Right renal cortex interstitium (tissue), 3 donors: ENCODE results near the gene PRX. TPM values are rescaled to one million over a fixed set of nuclear protein-coding genes. Genes with fewer than 3 reads are reported as not detected.
"Not testable (repeated sequence)": the region's sequence is repeated elsewhere in the genome, so short reads cannot be mapped to it uniquely, and the experiment has no call there.

Experiments
- DNase-seq, 3 donors: peaks; one replicate each; pipeline ENCODE4 v3.0.0-alpha.2; 2013; ENCODE audit warnings: low read depth in 3 of 3, low spot score in 2 of 3
- polyA plus RNA-seq, 3 donors: library from polyadenylated mRNA; unstranded; fragments of 120-200 nt; gene quantifications; one replicate each; pipeline ENCODE4 v1.2.1, GENCODE V29; 2013; ENCODE audit not compliant: insufficient read length in 3 of 3

The PRX gene
- polyA plus RNA-seq, 3 donors, result 10.6 to 11.9 (median 11.1) TPM

DNA sequence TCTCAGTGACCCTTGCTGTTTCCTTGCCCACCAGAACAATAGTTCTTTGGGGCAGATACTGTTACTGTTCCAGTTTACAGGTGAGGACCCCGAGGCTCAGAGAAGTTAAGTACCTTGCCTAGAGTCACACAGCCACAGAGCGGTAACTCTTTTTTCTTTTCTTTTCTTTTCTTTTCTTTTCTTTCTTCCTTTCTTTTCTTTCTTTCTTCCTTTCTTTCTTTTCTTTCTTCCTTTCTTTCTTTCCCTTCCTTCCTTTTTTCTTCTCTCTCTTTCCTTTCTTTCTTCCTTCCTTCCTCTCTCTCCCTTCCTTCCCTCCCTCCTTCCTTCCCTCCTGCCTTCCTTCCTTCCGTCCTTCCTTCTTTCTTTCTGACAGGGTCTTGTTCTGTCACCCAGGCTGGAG, 4.9 kb upstream of the PRX start:
- DNase-seq, result no peak

DNA sequence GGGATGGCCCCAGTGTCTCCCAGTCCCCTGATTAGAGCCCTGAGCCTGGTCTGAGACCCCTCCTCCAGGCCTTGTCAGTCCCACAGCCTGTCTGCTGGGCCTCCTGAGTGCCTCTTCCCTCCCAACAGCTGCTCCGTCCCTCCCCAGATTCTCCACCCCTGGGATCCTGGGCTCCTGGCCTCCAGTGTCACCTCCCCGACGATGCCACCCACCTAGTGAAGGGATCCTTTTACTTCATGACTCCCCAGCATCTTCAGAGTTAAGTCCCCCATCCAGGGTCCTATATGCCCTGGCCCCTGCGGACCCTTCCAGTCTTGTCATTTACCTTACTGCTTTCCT, 4.4 kb upstream of the PRX start:
- no peak for DNase-seq

DNA sequence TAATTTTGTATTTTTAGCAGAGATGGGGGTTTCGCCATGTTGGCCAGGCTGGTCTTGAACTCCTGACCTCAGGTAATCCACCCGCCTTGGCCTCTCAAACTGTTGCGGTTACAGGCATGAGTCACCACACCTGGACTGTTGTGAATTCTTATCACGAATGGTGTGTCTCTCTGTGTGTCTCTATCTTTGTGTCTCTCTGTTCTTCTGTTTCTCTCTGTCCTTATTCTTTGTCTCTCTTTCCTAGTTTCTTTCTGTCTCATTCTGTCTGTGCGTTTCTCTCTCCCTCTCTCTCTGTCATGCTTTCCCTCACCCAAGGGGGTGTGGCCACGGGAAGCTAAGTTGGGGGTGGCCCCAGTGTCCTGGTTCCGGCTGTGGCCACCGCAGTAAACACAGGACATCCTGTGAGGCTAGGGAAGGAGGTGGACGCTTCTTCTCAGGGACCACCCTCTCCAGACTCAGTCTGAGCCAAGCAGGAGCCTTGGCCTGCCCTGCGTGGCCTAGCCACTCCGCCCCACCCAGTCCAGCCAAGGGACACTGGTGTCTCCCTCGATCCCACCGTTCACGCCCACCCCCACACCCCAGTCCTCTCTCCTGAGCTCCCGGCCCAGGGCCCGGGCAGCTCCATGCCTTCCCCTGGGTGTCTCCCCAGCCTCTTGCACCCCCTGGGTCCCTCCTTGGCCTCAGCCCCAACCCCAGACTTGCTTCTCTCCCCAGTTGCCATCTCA, 3.9 kb upstream of the PRX start:
- DNase-seq, result no peak

DNA sequence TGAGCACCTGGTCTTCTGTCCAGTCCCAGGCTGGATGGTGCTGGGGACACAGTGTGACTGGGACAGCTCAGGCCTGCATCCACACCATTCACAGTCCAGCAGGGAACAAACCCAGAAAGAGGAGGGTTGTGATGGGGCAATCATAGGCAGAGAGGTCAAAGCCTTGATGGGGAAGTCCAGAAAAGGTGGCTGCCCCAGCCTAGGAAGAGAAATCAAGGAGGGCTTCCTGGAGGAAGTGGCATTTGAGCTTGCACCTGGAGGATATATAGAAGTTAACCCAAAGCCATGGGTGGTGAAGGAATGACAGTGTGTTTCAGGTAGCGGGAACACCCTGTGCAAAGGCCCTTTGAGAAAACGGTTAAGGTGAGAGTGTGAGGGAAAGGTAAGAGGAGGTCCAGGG, 2.6 kb upstream of the PRX start:
- no peak for DNase-seq

DNA sequence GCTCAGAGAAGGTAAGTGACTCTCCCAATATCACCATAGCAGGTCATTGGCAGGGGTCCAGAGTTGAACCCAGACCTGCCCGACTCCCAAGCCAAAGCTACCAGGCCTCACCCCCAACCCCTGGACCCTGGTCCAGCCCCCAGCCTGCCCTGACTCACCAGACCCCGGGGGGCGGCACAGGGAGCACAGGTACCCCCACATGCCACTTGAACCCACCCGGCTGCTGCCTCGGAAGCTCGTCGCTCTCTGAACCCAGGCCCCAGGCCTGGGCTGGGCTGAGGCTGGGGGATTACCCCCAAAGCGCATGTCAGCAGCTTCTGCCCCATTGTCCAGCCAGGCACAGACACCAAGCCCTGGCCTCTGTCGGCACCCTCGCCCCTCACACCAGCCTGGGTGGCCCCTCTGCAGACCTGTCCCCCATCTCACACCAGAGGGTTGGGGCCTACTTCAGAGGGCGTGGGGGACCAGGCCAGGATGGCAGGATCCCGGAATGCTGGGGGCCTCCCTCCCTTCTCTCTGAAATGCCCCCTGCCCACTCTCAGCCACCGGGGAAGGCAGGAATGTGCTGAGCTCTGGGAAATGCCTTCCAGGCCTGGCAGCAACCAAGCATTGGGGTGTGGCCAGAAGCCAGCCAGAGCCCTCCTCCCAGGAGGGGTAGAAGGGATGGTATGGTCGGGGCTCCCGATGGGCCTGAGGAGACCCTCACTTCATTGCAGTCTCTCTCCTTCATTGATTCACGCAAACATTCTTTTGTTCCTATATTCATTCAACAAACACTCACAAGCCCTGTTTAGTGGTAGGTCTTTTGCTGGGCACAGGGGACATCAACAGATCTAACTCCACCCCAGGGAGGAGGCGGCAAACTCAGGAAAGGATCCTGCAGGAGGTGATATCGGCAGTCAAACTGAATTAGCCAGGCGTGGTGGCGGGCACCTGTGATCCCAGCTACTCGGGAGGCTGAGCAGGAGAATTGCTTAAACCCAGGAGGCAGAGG, 1.7 kb upstream of the PRX start:
- no peak for DNase-seq

DNA sequence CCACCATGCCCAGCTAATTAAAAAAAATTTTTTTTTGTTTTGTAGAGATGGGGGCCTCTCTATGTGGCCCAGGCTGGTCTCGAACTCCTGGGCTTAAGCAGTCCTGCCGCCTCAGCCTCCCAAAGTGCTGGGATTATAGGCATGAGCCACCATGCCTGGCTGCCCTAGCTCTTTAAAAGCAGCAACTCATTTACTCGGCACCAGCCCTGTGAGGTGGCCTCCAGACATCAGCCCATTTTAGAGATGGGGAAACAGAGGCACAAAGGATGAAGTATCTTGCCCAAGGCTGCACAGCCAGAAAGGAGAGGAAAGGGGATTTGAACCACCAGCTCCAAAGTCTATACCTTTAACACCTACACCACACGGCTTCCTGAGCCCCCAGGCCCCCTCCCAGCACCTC, 312 bp downstream of the PRX start:
- no peak for DNase-seq

DNA sequence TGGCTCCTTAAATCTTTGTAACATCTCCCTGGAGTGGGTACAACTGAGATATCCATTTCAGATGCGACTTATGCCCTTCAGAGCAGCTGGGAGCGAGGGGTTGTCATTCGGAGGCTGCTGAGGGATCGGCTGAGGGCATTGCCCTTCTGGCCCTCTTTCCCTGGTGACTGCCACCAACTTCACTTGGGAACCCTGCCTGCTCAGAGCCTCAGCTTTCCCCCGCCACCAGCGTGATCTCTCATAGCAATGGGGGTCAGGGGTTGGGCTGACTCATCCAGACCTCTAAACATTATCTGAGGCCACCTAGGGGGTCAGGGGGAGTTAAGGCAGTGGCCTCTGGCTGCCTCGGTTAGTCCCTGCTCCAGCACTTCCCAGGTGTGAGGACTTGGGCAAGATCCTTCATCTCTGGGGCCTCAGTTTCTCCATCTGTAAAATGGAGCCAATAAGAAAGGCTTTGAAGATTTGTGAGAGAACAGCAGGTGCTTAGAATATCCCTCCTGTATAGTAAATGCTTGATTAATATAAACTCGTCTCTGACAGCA, 1.1 kb downstream of the PRX start:
- DNase-seq, result no peak

DNA sequence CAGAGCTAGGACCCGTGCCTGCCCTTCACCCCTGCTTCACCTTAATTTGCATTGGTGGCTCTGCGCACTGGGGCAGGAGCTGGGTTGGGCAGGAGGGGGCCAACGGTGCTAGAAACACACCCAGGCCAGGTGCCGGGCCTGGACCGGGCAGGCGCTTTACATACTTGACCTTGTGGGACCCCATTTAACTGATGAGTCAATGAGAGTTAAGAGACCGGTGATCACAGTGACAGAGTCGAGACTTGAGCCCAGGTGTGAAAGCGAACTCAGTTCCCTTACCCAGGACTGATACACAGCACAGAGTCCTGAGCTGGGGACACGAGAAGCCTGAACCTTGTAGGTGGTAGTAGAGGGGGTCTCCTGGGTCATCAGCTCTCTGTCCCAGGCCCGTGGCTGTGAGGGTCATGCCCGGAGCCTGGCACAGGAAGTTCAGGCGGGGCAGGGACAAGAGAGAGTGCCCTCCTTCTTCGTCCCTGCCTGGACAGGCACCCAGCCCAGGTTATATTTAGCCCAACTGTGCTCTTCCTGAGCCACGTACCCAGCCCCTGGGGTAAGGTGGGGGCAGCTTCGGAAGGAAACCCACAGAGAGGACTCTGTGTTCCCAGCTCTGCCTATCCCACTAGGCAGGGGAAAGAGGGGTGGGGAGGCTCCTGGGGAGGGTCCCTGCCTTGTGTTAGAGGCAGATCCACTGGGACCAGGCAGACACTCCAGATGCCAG, 1.9 kb downstream of the PRX start:
- DNase-seq, result no peak

DNA sequence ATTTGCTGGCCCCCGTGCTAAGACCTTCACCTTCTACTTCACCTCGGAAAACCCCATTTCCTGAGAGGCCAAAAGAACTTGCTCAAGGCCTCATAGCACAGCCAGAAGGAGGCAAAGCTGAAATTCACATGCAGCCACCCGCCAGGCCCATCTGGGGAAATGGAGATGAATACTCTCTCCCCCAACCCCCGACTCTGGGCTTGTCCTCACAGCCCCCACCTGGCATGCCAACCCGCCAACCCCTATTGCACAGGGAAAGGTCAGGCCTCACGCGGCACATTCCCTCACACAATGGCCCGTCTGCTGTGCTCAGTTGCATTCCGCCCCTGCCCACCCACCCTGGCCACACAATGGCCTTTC, 3.2 kb downstream of the PRX start:
- DNase-seq, result no peak

DNA sequence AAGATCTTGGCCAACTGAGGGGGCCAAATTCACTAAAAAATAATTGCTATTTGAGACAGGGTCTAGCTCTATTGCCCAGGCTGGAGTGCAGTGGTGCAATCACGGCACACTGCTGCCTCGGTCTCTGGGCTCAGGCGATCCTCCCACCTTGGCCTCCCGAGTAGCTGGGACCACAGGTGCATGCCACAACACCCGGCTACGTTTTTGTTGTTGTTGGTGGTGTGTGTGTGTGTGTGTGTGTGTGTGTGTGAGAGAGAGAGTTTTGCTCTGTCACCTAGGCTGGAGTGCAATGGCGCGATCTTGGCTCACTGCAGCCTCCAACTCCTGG, 4.6 kb downstream of the PRX start:
- DNase-seq, result not testable (repeated sequence)

DNA sequence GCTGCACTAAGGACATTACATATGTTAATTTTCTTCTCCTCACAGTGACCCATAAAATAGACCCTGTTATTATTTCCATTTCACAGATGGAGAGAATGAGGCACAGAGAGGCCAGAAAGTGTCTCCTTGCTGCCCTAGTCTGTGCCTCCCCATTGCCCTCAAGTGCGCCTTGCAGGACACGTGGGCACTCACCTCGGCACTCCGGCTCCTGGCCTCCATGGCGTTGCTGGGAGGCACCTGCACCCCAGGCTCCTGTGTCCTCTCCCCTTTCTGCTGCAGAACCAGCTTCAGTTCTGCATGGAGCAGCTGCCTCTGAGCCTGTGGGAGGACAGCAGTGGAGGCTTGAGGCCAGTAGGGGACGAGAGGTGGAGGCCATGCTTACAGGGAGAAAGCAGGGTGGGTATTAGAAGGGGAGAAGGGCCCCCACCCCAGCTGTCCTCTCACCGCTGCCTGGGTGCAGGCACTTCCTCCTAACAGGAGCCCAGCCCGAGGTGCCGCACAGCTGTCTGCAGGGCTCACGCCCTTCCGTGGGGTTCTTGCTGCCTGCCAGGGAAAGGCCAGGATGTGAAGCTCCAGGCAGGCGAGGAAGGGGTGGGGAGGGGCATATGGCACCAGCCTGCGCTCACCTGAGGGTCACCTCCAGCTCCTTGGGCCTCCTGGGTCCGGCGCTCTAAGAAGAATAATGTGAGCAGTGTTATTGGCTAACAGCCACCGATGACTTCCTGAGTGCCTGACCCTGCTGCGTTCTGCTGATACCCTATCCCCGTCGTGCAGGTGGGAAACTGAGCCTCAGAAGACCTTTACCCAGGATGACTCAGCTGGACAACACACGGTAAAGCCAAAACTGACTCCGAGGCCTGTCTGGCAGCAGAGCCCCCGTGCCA, 5.2 kb downstream of the PRX start:
- no peak for DNase-seq

DNA sequence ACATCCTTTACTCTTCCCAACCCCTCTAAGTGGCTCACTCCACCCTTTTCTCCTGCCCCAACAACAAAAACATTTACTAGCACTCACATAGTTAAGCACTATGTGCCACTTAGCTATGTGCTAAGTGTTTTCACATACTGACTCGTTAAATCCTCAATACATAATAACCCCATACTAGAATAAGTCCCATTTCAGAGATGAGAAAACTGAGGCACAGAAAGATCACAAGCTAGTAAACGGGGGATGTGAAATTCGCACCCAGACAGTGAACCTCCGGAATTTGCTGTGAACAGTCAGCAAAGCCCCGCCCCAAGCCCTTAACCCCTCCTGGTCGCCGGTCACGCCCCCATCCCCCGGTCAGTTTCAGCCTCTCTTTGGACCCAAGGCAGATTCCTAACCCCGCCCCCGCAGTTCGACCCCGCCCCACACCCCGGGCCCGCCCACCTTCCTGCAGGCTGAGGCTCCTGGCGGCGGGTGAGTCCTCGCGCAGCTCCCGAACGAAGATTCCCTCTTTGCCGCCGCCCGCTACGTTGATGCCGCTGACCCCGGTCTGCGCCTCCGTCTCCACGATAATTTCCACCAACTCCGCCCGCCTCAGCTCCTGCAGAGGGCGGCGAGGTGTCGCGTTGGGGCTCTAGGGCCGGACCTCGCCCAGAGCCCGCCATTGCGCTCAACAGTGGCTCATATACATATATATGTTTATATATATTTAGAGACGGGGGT, 9.8 kb downstream of the PRX start:
- DNase-seq, result peak in 1 of 3 donors; percentile 61

DNA sequence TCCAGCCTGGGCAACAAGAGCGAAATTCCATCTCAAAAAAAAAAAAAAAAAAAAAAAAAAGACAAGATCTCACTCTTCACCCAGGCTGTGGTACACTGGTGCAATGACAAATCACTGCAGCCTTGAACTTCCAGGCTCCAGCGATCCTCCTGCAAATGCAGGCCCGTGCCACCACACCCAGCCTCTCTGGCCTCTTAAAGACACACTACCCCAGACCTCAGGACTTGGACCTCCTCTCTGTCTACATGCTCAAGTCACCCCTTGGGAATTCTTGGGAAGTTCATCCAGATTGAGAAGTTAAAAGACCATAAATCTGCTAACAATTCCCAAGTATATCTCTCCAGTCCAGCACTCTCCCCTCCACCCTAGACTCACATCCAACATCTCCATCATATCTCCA, 12.6 kb downstream of the PRX start:
- DNase-seq, result no peak

DNA sequence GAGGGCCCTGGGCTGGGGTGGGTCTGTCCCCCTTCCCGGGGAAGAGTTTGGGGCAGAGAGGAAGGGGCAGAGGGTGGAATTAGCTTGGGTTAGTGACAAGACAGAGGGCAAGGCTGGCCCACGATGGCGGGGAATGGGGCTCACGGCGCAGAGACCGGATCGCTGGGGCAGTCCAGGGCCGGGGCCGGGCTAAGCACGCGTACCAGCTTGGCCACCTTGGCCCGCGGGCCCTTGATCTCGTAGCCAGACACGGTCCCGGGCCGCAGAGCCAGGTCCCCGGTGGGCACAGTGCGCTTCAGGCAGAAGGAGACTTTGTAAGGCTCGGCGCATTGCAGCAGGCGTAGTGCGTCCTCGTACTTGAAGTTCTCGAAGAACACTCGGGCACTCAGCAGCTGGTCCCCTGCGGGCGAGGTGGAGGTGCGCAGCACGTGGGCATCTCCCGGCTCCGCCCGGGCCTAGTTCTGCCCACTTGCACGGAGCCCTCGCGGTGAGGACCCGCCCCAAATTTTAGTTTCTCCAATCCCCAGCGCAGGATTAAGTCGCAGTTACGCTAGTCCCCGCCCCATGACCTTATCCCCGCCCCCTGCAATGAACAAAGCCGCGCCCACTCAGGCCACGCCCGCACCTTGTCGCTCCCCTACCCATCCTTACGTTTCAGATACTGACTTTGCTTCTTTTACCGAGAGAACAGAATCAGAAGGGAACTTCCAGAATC, 14.6 kb downstream of the PRX start:
- DNase-seq, result peak in 1 of 3 donors; percentile 35

DNA sequence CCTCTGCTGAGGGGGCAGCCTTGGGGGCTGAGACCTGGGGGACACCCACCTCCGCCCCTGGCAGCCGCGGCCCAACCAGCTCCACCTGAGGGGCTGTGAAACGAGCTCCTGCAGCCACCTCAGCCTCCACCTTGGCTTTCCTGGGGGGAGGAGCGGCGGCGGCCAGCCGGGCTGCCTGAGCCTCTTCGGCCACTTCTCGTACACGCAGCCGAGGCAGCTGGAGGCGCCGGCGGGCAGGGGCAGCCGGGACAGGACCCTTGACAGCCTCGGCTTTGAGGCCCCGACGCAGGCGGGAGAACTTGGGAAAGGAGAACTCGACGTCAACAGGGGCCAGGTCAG, 15.6 kb downstream of the PRX start:
- DNase-seq, result no peak

DNA sequence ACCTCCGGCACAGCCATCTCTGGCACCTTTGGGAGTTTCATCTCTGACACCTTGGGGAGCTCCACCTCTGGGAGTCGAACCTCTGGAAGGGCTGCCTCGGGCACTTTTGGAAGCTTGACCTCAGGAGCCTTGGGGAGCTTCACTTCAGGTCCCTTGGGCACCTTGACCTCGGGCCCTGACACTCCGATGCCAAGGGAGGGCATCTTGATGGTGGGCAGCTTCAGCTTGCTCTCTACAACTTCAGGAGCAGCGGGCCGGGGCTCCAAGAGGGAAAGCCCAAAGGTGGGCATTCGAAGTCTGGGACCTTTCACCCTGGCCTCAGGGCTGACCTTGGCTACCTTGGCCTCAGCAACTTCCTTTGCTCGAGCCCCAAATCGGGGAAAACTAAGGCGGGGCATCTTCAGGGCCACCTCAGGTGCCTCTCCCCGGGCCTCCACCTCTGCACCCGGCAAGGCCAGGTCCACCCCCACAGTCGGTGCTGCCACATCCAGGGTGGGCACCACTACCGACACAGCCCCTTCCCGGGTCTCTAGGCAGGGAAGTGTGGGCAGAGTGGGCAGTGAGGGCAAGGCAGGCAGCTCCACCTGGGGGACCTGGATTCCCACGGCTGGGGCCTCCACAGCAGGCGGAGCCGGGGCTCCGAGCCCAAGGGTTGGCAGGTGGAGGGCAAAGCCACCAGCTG, 16.2 kb downstream of the PRX start:
- no peak for DNase-seq

DNA sequence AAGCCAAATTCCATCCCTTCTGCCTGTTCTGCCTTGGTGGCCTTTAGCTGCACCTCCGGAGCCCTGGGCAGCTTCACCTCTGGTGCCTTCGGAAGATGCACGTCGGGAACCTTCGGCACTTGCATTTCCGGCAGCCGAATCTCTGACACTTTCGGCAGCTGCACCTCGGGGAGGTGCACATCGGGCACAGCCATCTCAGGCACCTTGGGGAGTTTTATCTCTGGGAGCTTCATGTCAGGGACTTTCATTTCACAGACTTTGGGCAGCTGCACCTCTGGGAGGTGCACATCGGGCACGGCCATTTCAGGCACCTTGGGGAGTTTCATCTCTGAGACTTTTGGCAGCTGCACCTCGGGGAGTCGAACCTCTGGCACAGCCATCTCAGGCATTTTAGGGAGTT, 17.2 kb downstream of the PRX start:
- DNase-seq, result no peak

DNA sequence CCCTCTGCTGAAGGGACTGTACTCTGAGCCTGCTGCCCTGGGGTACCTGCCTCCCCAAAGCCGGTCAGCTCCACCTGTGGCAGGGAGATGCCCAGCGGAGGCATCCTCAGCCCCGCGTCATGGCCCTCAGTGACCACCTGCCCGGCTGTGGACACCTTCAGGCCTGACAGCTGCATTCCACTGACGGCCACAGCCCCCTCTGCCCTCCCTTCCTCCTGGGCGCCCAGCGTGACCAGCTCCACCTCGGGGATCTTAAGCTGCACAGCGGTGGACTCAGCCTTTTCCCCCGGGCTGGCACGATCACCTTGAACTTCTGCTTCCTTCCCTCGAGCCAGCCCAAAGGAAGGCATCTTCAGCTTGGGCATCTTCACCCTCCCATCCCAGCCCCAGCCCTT, 18.4 kb downstream of the PRX start:
- DNase-seq, result no peak
